ENCODE measurements around the gene FAM117B. TPM values are rescaled to one million over a fixed set of nuclear protein-coding genes. Genes with fewer than 3 reads are reported as not detected.

The FAM117B gene
- total and polyA plus RNA-seq, 8 donors = 2.5 to 12.4 (median 5.4) TPM

GRCh38 chr2:202765436-202765835 lies 130.7 kb downstream of the FAM117B start:
- intact Hi-C loops (cut with DNase I) = no loop called here
- Histone ChIP-seq H3K27ac (no peak overlapping the region), H3K9me3 (no peaks in the 10 kb centered on the region), H3K4me3 (no peak overlapping the region), H3K27me3 (no peaks in the 10 kb centered on the region), H3K4me1 (no peaks in the 10 kb centered on the region), H3K36me3 (peaks cover 0 to 6% (median 0%) of the 10 kb centered on the region in 3 donors)
- 83 to 84% methylated on average over 5 of the region's 5 CpGs for WGBS, 2 donors
- TF ChIP-seq CTCF (IDR thresholded peaks at IDR 0.05) = no peak
- FAIRE-seq (no peak), DNase-seq (no peak), ATAC-seq (no peak)

GRCh38 chr2:202768273-202768672 lies 133.5 kb downstream of the FAM117B start:
- TF ChIP-seq CTCF (IDR thresholded peaks at IDR 0.05) = no peak
- Histone ChIP-seq H3K27me3 (no peaks in the 10 kb centered on the region), H3K4me3 (no peak overlapping the region), H3K36me3 (peaks cover 0 to 6% (median 0%) of the 10 kb centered on the region in 3 donors), H3K4me1 (peaks cover 0 to 6% (median 0%) of the 10 kb centered on the region in 3 donors), H3K9me3 (no peaks in the 10 kb centered on the region), H3K27ac (no peak overlapping the region)
- FAIRE-seq = no peak
- DNase-seq = no peak
- ATAC-seq = no peak
- intact Hi-C loops (cut with DNase I) = no loop called here

GRCh38 chr2:202769201-202769600 lies 134.4 kb downstream of the FAM117B start:
- Histone ChIP-seq H3K4me1 (peaks cover 0 to 6% (median 0%) of the 10 kb centered on the region in 3 donors), H3K4me3 (no peak overlapping the region), H3K27ac (no peak overlapping the region), H3K9me3 (no peaks in the 10 kb centered on the region), H3K27me3 (no peaks in the 10 kb centered on the region), H3K36me3 (peaks cover 0 to 6% (median 0%) of the 10 kb centered on the region in 3 donors)
- FAIRE-seq = no peak
- no peak for ATAC-seq
- DNase-seq = no peak
- intact Hi-C loops (cut with DNase I) = no loop called here
- TF ChIP-seq CTCF (IDR thresholded peaks at IDR 0.05) = no peak

GRCh38 chr2:202771336-202771735 lies 136.6 kb downstream of the FAM117B start:
- no peak for TF ChIP-seq CTCF (IDR thresholded peaks at IDR 0.05)
- Histone ChIP-seq H3K27me3 (no peaks in the 10 kb centered on the region), H3K36me3 (peaks cover 0 to 3% (median 0%) of the 10 kb centered on the region in 3 donors), H3K9me3 (no peaks in the 10 kb centered on the region), H3K4me1 (peaks cover 0 to 6% (median 0%) of the 10 kb centered on the region in 3 donors), H3K4me3 (no peak overlapping the region), H3K27ac (no peak overlapping the region)
- no peak for FAIRE-seq
- WGBS, 2 donors = 79 to 80% methylated on average over 1 of the region's 1 CpG
- intact Hi-C loops (cut with DNase I) = no loop called here
- ATAC-seq = no peak
- DNase-seq = no peak

- Histone ChIP-seq H3K4me1 (peaks cover 0 to 6% (median 0%) of the 10 kb centered on the region in 3 donors), H3K27ac (no peak overlapping the region), H3K27me3 (no peaks in the 10 kb centered on the region), H3K4me3 (no peak overlapping the region), H3K36me3 (no peaks in the 10 kb centered on the region), H3K9me3 (no peaks in the 10 kb centered on the region)
- WGBS, 2 donors = 37 to 39% methylated on average over 7 of the region's 7 CpGs
- TF ChIP-seq CTCF (IDR thresholded peaks at IDR 0.05) = no peak
- FAIRE-seq = no peak
- peak; percentile 61 to 72 (median 65) for ATAC-seq
- intact Hi-C loops (cut with DNase I) = no loop called here
- DNase-seq = peak in 3 of 6 donors; percentile 8 to 31 (median 23)
Measured at GRCh38 chr2:202771741-202772460, 137.1 kb downstream of the FAM117B start.
